MM.1S (cell line): ENCODE results near the gene HORMAD2.

Experiments
- DNase-seq: peaks from one replicate; pipeline ENCODE4 v3.0.0-alpha.2; 2015
- H2AFZ ChIP-seq: fragments of 300-600 bp; sonication (generic); 2 replicates; pipeline ENCODE4 v1.6.0; 2016; ENCODE audit warnings: antibody characterized with exemption, low read length
- H3F3A ChIP-seq: fragments of 300-600 bp; sonication (generic); 2 replicates; pipeline ENCODE4 v1.6.1; 2016; ENCODE audit warnings: mild to moderate bottlenecking, antibody characterized with exemption, low read length, moderate library complexity, mixed read lengths; ENCODE audit not compliant: insufficient read depth
- H3K27ac ChIP-seq: fragments of 300-600 bp; sonication (generic); 2 replicates; pipeline ENCODE4 v1.5.1; 2016; ENCODE audit warnings: mild to moderate bottlenecking, low read length
- H3K27me3 ChIP-seq: fragments of 300-600 bp; sonication (generic); replicated peaks from 2 replicates; pipeline ENCODE4 v1.6.0; 2016; ENCODE audit warnings: low read length; ENCODE audit not compliant: insufficient read depth
- H3K36me3 ChIP-seq: fragments of 300-600 bp; sonication (generic); replicated peaks from 2 replicates; pipeline ENCODE4 v1.6.1; 2016; ENCODE audit warnings: mild to moderate bottlenecking, low read length, mixed read lengths; ENCODE audit not compliant: insufficient read depth
- H3K4me1 ChIP-seq: fragments of 300-600 bp; sonication (generic); 2 replicates; pipeline ENCODE4 v1.6.1; 2016; ENCODE audit warnings: low read length, mixed read lengths
- H3K4me2 ChIP-seq: fragments of 300-600 bp; sonication (generic); 2 replicates; pipeline ENCODE4 v1.6.0; 2016; ENCODE audit warnings: low read depth, low read length
- H3K4me3 ChIP-seq: fragments of 300-600 bp; sonication (generic); 2 replicates; pipeline ENCODE4 v1.5.1; 2016; ENCODE audit warnings: low read length, mixed read lengths
- H3K79me2 ChIP-seq: fragments of 300-600 bp; sonication (generic); 2 replicates; pipeline ENCODE4 v1.6.1; 2016; ENCODE audit warnings: mixed run types, low read length, mixed read lengths
- H3K9ac ChIP-seq: fragments of 300-600 bp; sonication (generic); 2 replicates; pipeline ENCODE4 v1.6.1; 2016; ENCODE audit warnings: low read length, mixed read lengths
- H3K9me2 ChIP-seq: fragments of 300-600 bp; sonication (generic); replicated peaks from 2 replicates; pipeline ENCODE4 v1.6.1; 2016; ENCODE audit warnings: mild to moderate bottlenecking, low read length, mixed read lengths; ENCODE audit not compliant: insufficient read depth
- H3K9me3 ChIP-seq: fragments of 300-600 bp; sonication (generic); replicated peaks from 2 replicates; pipeline ENCODE4 v1.6.1; 2016; ENCODE audit warnings: mild to moderate bottlenecking, low read length, mixed read lengths; ENCODE audit not compliant: insufficient read depth
- H4K20me1 ChIP-seq: fragments of 300-600 bp; sonication (generic); 2 replicates; pipeline ENCODE4 v1.6.1; 2016; ENCODE audit warnings: mild to moderate bottlenecking, low read length, moderate library complexity, mixed read lengths; ENCODE audit not compliant: insufficient read depth
- EZH2 ChIP-seq: fragments of 300-600 bp; sonication (generic); optimal IDR thresholded peaks from 2 replicates; pipeline ENCODE3; 2017; ENCODE audit warnings: low read depth, mild to moderate bottlenecking, antibody characterized with exemption, low read length, mixed read lengths
- EZH2phosphoT487 ChIP-seq: fragments of 300-600 bp; sonication (generic); IDR thresholded peaks from 2 replicates; pipeline ENCODE4 v1.6.1; 2018; ENCODE audit warnings: antibody characterized with exemption, low read length
- TF ChIP-seq, protein P1 (sequence below): fragments of 300-600 bp; sonication (generic); IDR thresholded peaks from 2 replicates; pipeline ENCODE4 v1.5.1; 2016; ENCODE audit warnings: antibody characterized with exemption, low read length, mixed read lengths

HORMAD2 gene

DNA sequence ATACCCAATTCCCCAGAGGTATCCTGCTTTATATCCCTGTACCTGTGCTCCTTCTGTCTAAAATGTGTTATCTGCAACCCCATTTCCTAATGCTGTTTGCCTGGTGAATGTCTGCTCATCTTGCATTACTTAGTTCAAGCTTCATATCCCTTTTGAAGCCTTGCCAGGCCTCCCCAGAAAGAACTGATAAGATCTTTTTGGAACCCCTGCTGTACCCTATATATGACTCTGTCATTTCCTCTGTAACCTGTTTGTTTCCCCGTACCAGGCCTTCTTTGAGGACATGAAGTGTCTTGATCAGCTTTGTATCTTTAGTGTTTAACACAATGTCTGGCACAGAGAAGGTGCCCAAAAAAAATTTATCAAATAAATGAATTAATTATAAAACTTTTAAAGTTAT is 88.7 kb downstream of the HORMAD2 start:
- no peaks in the 10 kb centered on the region for H3K36me3 ChIP-seq
- no peak overlapping the region for H3K4me3 ChIP-seq
- H3K9me3 ChIP-seq: no peaks in the 10 kb centered on the region
- no peak overlapping the region for H3K4me2 ChIP-seq
- H3K4me1 ChIP-seq: no peaks in the 10 kb centered on the region
- no peaks in the 10 kb centered on the region for H3K9me2 ChIP-seq
- H3F3A ChIP-seq: no peaks in the 10 kb centered on the region
- no peaks in the 10 kb centered on the region for H4K20me1 ChIP-seq
- no peaks in the 10 kb centered on the region for H3K79me2 ChIP-seq
- H3K9ac ChIP-seq: no peak overlapping the region
- no peak for DNase-seq
- TF ChIP-seq EZH2: no peak
- TF ChIP-seq, protein P1, sequence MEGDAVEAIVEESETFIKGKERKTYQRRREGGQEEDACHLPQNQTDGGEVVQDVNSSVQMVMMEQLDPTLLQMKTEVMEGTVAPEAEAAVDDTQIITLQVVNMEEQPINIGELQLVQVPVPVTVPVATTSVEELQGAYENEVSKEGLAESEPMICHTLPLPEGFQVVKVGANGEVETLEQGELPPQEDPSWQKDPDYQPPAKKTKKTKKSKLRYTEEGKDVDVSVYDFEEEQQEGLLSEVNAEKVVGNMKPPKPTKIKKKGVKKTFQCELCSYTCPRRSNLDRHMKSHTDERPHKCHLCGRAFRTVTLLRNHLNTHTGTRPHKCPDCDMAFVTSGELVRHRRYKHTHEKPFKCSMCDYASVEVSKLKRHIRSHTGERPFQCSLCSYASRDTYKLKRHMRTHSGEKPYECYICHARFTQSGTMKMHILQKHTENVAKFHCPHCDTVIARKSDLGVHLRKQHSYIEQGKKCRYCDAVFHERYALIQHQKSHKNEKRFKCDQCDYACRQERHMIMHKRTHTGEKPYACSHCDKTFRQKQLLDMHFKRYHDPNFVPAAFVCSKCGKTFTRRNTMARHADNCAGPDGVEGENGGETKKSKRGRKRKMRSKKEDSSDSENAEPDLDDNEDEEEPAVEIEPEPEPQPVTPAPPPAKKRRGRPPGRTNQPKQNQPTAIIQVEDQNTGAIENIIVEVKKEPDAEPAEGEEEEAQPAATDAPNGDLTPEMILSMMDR: no peak
- no peak for TF ChIP-seq EZH2phosphoT487
- no peaks in the 10 kb centered on the region for H3K27me3 ChIP-seq
- no peak overlapping the region for H2AFZ ChIP-seq
- H3K27ac ChIP-seq: no peak overlapping the region

DNA sequence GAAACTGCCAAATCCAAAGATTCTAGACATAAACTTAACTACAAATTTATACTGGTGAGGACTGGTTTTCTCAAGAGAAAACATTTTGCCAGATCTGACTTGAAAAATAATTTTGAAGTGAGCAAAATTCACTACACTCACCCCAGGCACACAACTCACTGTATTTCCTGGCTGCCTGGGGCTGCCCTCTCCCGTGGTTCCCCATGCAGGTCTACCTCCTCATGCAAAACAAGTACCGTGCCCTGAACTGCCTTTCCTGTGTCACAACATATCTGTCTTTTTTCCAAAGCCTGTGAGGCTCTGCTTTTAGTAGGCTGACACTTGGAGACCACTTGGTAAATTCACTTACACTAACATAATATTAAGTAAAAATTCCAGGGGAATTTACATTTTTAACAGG is 89.9 kb downstream of the HORMAD2 start:
- no peak for TF ChIP-seq EZH2
- TF ChIP-seq EZH2phosphoT487: no peak
- TF ChIP-seq, protein P1: no peak
- no peaks in the 10 kb centered on the region for H3K79me2 ChIP-seq
- no peaks in the 10 kb centered on the region for H3K9me3 ChIP-seq
- no peak overlapping the region for H3K9ac ChIP-seq
- DNase-seq: no peak
- H3K4me3 ChIP-seq: no peak overlapping the region
- no peak overlapping the region for H3K4me2 ChIP-seq
- no peak overlapping the region for H3K27ac ChIP-seq
- H4K20me1 ChIP-seq: no peaks in the 10 kb centered on the region
- no peaks in the 10 kb centered on the region for H3F3A ChIP-seq
- H3K9me2 ChIP-seq: no peaks in the 10 kb centered on the region
- no peaks in the 10 kb centered on the region for H3K36me3 ChIP-seq
- no peaks in the 10 kb centered on the region for H3K27me3 ChIP-seq
- no peaks in the 10 kb centered on the region for H3K4me1 ChIP-seq
- H2AFZ ChIP-seq: no peak overlapping the region

GRCh38 chr22:30171008-30171407 is 90.7 kb downstream of the HORMAD2 start:
- no peak for DNase-seq
- no peaks in the 10 kb centered on the region for H4K20me1 ChIP-seq
- TF ChIP-seq, protein P1: no peak
- TF ChIP-seq EZH2phosphoT487 (no peak), EZH2 (no peak)
- H3K9me2 ChIP-seq: no peaks in the 10 kb centered on the region
- H3K79me2 ChIP-seq: no peaks in the 10 kb centered on the region
- no peak overlapping the region for H3K9ac ChIP-seq
- no peaks in the 10 kb centered on the region for H3K27me3 ChIP-seq
- no peak overlapping the region for H3K4me3 ChIP-seq
- no peak overlapping the region for H2AFZ ChIP-seq
- H3K4me1 ChIP-seq: no peaks in the 10 kb centered on the region
- no peak overlapping the region for H3K27ac ChIP-seq
- no peaks in the 10 kb centered on the region for H3F3A ChIP-seq
- no peak overlapping the region for H3K4me2 ChIP-seq
- H3K9me3 ChIP-seq: no peaks in the 10 kb centered on the region
- no peaks in the 10 kb centered on the region for H3K36me3 ChIP-seq
